ENCODE measurements around the gene DOCK6.

The DOCK6 gene

DNA sequence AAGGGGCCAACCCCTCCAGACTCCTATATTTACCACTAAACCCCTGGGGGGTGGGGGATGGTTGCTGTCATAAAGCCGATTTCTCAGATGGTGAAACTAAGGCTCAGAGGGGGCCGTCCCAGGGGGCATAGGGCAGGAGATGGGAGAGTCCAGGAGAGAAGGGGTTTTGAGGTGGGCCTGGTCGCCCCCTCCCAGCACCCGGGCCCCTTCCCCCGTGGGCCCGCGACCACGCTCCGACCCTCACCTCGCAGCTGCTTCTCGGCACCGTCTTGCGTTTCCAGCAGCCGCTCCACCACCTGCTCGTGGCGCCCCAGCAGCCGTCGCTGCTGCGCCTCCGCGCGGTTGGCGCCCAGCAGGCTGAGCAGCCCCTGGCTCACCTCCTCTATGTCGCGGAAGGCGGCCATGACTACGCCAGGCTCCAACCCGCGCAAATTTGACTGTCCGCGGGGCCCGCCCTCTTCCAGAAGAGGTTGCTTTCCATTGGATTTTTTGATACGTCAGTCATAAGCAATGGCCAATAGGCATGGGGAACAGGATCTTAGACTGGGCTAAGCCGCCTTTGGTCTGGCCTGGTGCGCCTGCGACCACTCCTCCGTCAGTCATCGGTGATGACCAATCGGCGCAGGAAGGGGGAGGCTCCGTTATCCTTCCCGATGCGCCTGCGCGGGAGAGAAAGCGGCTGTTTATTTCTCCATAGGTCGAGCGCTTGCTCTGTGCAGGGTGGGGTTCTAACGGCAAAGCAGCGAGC is 106.8 kb downstream of the DOCK6 start, which contains the start of gene SPC24:
Gene SPC24, minus strand, starts transcription at position 410 of the 748 bp plus-strand sequence. Its CDS starts 6 bp downstream, at position 404.
- no peaks in the 10 kb centered on the region for H3K9me3 ChIP-seq (ENCODE audit: control insufficient read depth in 5 of 5, low read length in 5 of 5)
- peak within 1 kb of the TSS; percentile 60 for H3K27ac ChIP-seq (ENCODE audit: low read depth, low read length)
- H3K4me3 ChIP-seq (ENCODE audit: low read depth in 1 of 5, low read length in 5 of 5): peak within 1 kb of the TSS; percentile 60 to 82 (median 68)
- H3K4me1 ChIP-seq (ENCODE audit: control insufficient read depth in 5 of 5, insufficient read depth in 5 of 5, low read length in 5 of 5): peaks cover 5 to 54% (median 46%) of the 10 kb centered on the region in 5 donors
- peak within 1 kb of the TSS in 3 of 5 donors; percentile 31 to 74 (median 49) for H3K9ac ChIP-seq (ENCODE audit: low read length in 5 of 5)
- no peaks in the 10 kb centered on the region for H3K27me3 ChIP-seq (ENCODE audit: control insufficient read depth in 5 of 5, insufficient read depth in 4 of 5, low read length in 5 of 5)
- no peaks in the 10 kb centered on the region for H3K36me3 ChIP-seq (ENCODE audit: control insufficient read depth in 5 of 5, insufficient read depth in 5 of 5, low read length in 5 of 5)

DNA sequence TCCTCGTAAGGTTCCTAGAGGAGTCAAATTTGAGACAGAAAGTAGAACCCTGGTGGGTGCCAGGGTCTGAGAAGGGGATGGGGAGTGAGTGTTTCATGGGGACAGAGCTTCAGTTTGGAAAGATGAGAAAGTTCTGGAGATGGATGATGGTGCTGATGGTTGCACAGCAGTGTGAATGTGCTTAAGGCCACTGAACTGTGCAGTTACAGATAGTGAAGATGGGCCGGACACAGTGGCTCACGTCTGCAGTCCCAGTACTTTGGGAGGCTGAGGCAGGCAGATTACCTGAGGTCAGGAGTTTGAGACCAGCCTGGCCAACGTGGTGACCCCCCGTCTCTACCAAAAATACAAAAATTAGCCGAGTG is 107.7 kb downstream of the DOCK6 start:
- peaks cover 4 to 48% (median 40%) of the 10 kb centered on the region in 5 donors for H3K4me1 ChIP-seq (ENCODE audit: control insufficient read depth in 5 of 5, insufficient read depth in 5 of 5, low read length in 5 of 5)
- H3K27me3 ChIP-seq (ENCODE audit: control insufficient read depth in 5 of 5, insufficient read depth in 4 of 5, low read length in 5 of 5): no peaks in the 10 kb centered on the region
- no peaks in the 10 kb centered on the region for H3K9me3 ChIP-seq (ENCODE audit: control insufficient read depth in 5 of 5, low read length in 5 of 5)
- no peak overlapping the region for H3K4me3 ChIP-seq (ENCODE audit: low read depth in 1 of 5, low read length in 5 of 5)
- H3K9ac ChIP-seq (ENCODE audit: low read length in 5 of 5): no peak overlapping the region
- no peak overlapping the region for H3K27ac ChIP-seq (ENCODE audit: low read depth, low read length)
- H3K36me3 ChIP-seq (ENCODE audit: control insufficient read depth in 5 of 5, insufficient read depth in 5 of 5, low read length in 5 of 5): no peaks in the 10 kb centered on the region

DNA sequence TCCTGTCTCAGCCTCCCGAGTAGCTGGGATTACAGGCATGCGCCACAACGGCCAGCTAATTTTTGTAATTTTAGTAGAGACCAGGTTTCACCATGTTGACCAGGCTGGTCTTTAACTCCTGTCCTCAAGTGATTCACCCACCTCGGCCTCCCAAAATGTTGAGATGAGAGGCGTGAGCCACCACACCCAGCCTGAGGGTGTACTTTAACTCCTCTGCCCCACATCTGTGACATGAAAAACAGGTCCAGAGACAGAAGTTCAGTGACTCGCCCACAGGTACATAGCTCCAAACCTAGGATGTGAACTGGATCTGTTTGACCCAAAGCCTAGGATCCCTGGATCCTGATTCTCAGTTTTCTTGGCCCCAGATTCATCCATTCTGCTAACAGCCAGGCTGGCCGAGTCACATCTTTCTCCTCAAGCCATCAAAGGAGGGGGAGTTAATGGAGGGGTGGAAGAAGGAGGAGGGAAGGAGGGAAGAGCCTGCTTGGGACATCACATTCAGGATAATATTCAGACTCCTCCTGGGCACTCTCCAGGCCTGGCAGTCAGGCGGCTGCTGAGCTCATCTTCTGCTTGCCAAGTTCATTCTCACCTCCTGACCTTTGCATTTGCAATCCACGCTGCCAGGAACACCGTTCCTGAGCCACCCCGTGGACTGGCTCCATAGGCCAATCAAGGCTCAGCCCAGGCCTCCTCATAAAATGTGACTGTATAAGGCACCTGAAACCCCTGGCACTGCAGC is 109.8 kb downstream of the DOCK6 start:
- no peaks in the 10 kb centered on the region for H3K9me3 ChIP-seq (ENCODE audit: control insufficient read depth in 5 of 5, low read length in 5 of 5)
- H3K36me3 ChIP-seq (ENCODE audit: control insufficient read depth in 5 of 5, insufficient read depth in 5 of 5, low read length in 5 of 5): no peaks in the 10 kb centered on the region
- H3K27me3 ChIP-seq (ENCODE audit: control insufficient read depth in 5 of 5, insufficient read depth in 4 of 5, low read length in 5 of 5): no peaks in the 10 kb centered on the region
- H3K4me3 ChIP-seq (ENCODE audit: low read depth in 1 of 5, low read length in 5 of 5): no peak overlapping the region
- H3K9ac ChIP-seq (ENCODE audit: low read length in 5 of 5): peak overlapping the region in 1 of 5 donors; percentile 41
- peaks cover 5 to 42% (median 31%) of the 10 kb centered on the region in 5 donors for H3K4me1 ChIP-seq (ENCODE audit: control insufficient read depth in 5 of 5, insufficient read depth in 5 of 5, low read length in 5 of 5)
- H3K27ac ChIP-seq (ENCODE audit: low read depth, low read length): peak overlapping the region; percentile 67

DNA sequence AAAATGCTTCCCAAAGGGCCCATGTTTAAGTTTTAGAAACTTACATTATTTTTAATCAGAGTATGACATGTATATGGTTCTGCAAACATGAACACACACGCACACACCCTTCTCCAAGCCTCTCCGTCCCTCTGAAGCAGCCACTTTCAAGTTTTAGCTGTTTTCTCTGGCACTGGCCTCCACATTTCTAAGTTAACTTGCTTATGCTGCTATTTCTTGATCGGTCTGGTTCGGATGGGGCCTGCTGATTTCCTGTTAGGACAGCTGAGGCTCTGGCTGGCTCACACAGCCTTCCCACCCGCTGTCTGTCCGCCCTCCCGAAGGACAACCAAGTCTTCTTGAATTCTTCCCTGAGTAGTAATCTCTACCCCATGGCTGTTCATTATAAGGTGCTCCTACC is 111.1 kb downstream of the DOCK6 start:
- H3K27ac ChIP-seq (ENCODE audit: low read depth, low read length): no peak overlapping the region
- H3K36me3 ChIP-seq (ENCODE audit: control insufficient read depth in 5 of 5, insufficient read depth in 5 of 5, low read length in 5 of 5): no peaks in the 10 kb centered on the region
- H3K27me3 ChIP-seq (ENCODE audit: control insufficient read depth in 5 of 5, insufficient read depth in 4 of 5, low read length in 5 of 5): no peaks in the 10 kb centered on the region
- peaks cover 5 to 35% (median 27%) of the 10 kb centered on the region in 5 donors for H3K4me1 ChIP-seq (ENCODE audit: control insufficient read depth in 5 of 5, insufficient read depth in 5 of 5, low read length in 5 of 5)
- H3K4me3 ChIP-seq (ENCODE audit: low read depth in 1 of 5, low read length in 5 of 5): no peak overlapping the region
- H3K9me3 ChIP-seq (ENCODE audit: control insufficient read depth in 5 of 5, low read length in 5 of 5): no peaks in the 10 kb centered on the region
- no peak overlapping the region for H3K9ac ChIP-seq (ENCODE audit: low read length in 5 of 5)

All from subcutaneous abdominal adipose tissue (tissue), 5 donors.